OCI-LY3 (cell line): Measurements from ENCODE around the gene ACTG1.

Source experiments
- H2AFZ ChIP-seq: fragments of 200-600, 300-600 bp; shearing (Covaris generic); 2 replicates; pipeline ENCODE4 v1.6.0; 2014; ENCODE audit warnings: antibody characterized with exemption, low read depth, low read length
- H3K27ac ChIP-seq: fragments of 200-600, 300-600 bp; sonication (generic); 2 replicates; pipeline ENCODE4 v1.5.1; 2014; ENCODE audit warnings: mild to moderate bottlenecking, low read length, moderate library complexity, mixed read lengths
- H3K27me3 ChIP-seq: fragments of 200-600, 300-600 bp; sonication (generic); 2 replicates; pipeline ENCODE4 v1.6.1; 2014; ENCODE audit warnings: low read depth, low read length, mixed read lengths
- H3K36me3 ChIP-seq: fragments of 200-600, 300-600 bp; sonication (generic); replicated peaks from 2 replicates; pipeline ENCODE3; 2014; ENCODE audit warnings: low read depth, low read length, mixed read lengths
- H3K4me1 ChIP-seq: fragments of 300-600, 200-600 bp; sonication (generic); 2 replicates; pipeline ENCODE4 v1.6.1; 2014; ENCODE audit warnings: low read length, mixed read lengths
- H3K4me2 ChIP-seq: fragments of 200-600, 300-600 bp; sonication (generic); 2 replicates; pipeline ENCODE4 v1.6.1; 2014; ENCODE audit warnings: low read length, mixed read lengths
- H3K4me3 ChIP-seq: fragments of 300-600, 200-600 bp; sonication (generic); 2 replicates; pipeline ENCODE4 v1.5.1; 2014; ENCODE audit warnings: antibody characterized with exemption, mild to moderate bottlenecking, low read length, moderate library complexity
- H3K79me2 ChIP-seq: fragments of 300-600, 200-600 bp; shearing (Covaris generic); 2 replicates; pipeline ENCODE4 v1.6.1; 2014; ENCODE audit warnings: mild to moderate bottlenecking, low read length, mixed read lengths
- H3K9ac ChIP-seq: fragments of 300-600, 200-600 bp; shearing (Covaris generic); 2 replicates; pipeline ENCODE4 v1.6.0; 2014; ENCODE audit warnings: mild to moderate bottlenecking, low read length, moderate library complexity
- H3K9me3 ChIP-seq: fragments of 200-600, 300-600 bp; shearing (Covaris generic); 2 replicates; pipeline ENCODE4 v1.6.1; 2014; ENCODE audit warnings: low read length, mixed read lengths; ENCODE audit not compliant: insufficient read depth
- H4K20me1 ChIP-seq: fragments of 200-600, 300-600 bp; sonication (generic); 2 replicates; pipeline ENCODE4 v1.6.1; 2016; ENCODE audit warnings: low read length, mixed read lengths; ENCODE audit not compliant: insufficient read depth
- CTCF ChIP-seq: fragments of 200-600, 300-600 bp; sonication (generic); IDR thresholded peaks from 2 replicates; pipeline ENCODE4 v1.5.1; 2014; ENCODE audit warnings: antibody characterized with exemption, low read length, low read depth
- EZH2phosphoT487 ChIP-seq: fragments of 200-600 bp; shearing (Covaris generic); IDR thresholded peaks from 2 replicates; pipeline ENCODE4 v1.6.1; 2018; ENCODE audit warnings: antibody characterized with exemption, mixed run types, low read depth

Gene ACTG1

GRCh38 chr17:81540676-81541027, 28.1 kb upstream of the ACTG1 start:
- Histone ChIP-seq H3K9me3 (no peaks in the 10 kb centered on the region), H3K79me2 (no peaks in the 10 kb centered on the region), H3K27ac (no peak overlapping the region), H3K4me2 (no peak overlapping the region), H3K4me3 (no peak overlapping the region), H3K36me3 (no peaks in the 10 kb centered on the region), H3K4me1 (no peaks in the 10 kb centered on the region), H3K27me3 (no peaks in the 10 kb centered on the region), H4K20me1 (no peaks in the 10 kb centered on the region), H3K9ac (no peak overlapping the region), H2AFZ (no peak overlapping the region)
- TF ChIP-seq EZH2phosphoT487 (no peak), CTCF (no peak)

DNA sequence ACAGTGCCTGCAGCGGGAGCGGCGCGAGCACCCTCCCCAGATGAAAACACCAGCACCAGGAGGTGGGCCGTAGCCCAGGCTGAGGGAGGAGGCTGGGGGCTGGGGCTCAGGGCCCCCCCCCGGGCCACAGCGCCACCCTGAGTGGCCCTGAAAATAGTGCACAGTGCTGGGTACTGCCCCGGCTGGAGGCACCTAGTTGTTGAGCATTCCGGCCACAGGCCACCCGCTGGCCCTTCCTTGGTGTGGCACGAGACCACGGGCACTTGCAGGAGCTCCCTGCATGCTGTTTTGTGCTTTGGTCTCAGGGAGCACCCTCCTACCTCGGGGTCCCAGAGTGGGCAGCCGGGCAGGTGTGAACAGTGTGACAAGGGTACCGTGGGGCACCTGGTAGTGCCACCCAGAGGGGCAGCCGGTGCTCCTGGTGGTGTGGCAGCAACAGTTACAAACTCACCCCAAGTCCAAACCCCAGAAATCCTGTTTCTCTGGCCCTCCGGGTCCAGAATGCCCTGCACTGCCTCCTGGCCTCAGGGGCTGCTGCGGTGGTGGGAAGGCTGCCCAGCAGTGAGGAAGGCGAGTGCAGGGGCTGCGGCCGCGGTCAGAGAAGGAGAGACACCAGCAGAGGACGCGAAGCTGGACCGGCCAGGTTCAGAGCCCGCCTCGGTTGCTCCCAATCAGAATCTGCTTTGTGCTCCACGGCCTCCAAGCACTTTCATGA, 27.5 kb upstream of the ACTG1 start:
- no peaks in the 10 kb centered on the region for H3K79me2 ChIP-seq
- no peak overlapping the region for H3K4me3 ChIP-seq
- H3K36me3 ChIP-seq = no peaks in the 10 kb centered on the region
- TF ChIP-seq CTCF (no peak), EZH2phosphoT487 (no peak)
- H3K4me2 ChIP-seq = no peak overlapping the region
- H3K9me3 ChIP-seq = no peaks in the 10 kb centered on the region
- H3K27me3 ChIP-seq = no peaks in the 10 kb centered on the region
- no peak overlapping the region for H2AFZ ChIP-seq
- no peak overlapping the region for H3K27ac ChIP-seq
- H3K4me1 ChIP-seq = no peaks in the 10 kb centered on the region
- H3K9ac ChIP-seq = no peak overlapping the region
- H4K20me1 ChIP-seq = no peaks in the 10 kb centered on the region

- Histone ChIP-seq H3K36me3 (no peaks in the 10 kb centered on the region), H2AFZ (no peak overlapping the region), H3K4me2 (no peak overlapping the region), H3K79me2 (no peaks in the 10 kb centered on the region), H4K20me1 (no peaks in the 10 kb centered on the region), H3K4me1 (no peaks in the 10 kb centered on the region), H3K4me3 (no peak overlapping the region), H3K27me3 (no peaks in the 10 kb centered on the region), H3K9ac (no peak overlapping the region), H3K9me3 (no peaks in the 10 kb centered on the region), H3K27ac (no peak overlapping the region)
- TF ChIP-seq EZH2phosphoT487 (no peak), CTCF (no peak)
Observed at GRCh38 chr17:81539571-81539900, 26.9 kb upstream of the ACTG1 start.

DNA sequence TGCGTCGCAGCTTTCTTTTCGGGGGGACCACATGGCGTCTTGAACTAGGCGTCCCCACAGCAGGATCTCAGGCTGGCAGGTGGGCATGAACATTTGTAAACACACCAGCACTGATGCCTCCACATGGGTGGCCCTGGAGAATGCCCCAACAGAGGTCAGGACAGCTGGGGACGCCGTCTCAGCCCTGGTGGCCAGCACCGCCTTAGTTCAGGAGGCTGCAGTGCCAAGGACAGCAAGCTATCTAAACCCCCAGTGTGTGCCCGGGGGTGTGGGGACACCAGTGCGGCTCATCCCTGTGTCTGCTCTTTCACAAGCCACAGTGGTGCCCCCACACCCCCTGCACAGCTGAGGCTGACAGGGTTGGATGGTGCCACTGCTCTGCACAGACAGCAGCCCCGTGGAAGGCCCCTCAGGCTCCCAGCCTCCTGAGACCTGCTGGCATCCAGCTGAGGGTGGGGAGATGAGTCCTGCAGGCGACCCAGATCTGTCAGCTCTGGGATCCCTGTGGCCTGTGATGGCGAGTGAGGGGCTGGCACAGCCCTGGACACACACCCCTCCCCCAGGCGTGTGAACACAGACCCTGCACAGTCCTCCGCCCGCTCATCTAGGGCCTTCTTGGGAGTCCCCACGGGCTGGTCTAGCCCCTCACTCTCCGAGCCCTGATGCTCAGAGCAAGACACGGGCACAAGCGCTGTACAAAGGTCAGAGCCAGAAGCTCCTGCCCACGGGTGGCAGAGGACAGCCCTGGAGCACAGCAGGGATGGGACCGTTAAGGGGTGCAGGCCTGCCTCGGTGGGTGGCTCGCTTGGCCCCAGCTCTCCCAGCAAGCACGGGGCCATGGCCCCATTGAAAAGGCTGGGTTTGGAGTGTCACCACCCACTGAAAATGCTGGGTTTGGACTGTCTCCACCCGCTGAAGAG, 26.3 kb upstream of the ACTG1 start:
- H3K4me2 ChIP-seq = no peak overlapping the region
- H3K27me3 ChIP-seq = no peaks in the 10 kb centered on the region
- H3K4me3 ChIP-seq = no peak overlapping the region
- TF ChIP-seq CTCF (no peak), EZH2phosphoT487 (no peak)
- H2AFZ ChIP-seq = no peak overlapping the region
- H3K9me3 ChIP-seq = no peaks in the 10 kb centered on the region
- no peaks in the 10 kb centered on the region for H3K79me2 ChIP-seq
- no peak overlapping the region for H3K27ac ChIP-seq
- no peaks in the 10 kb centered on the region for H3K4me1 ChIP-seq
- no peak overlapping the region for H3K9ac ChIP-seq
- H3K36me3 ChIP-seq = no peaks in the 10 kb centered on the region
- H4K20me1 ChIP-seq = no peaks in the 10 kb centered on the region
